GM18505 (cell line): Measurements from ENCODE around the gene HFM1.

Experiments used
- ATAC-seq: cut with Tn5 transposase; IDR thresholded peaks from one replicate; pipeline ENCODE4 v1.9.1; 2021; ENCODE audit not compliant: unreplicated experiment
- POLR2A ChIP-seq: IDR thresholded peaks from 4 replicates; pipeline ENCODE4 v1.6.1; 2011; ENCODE audit warnings: borderline replicate concordance; ENCODE audit not compliant: insufficient read depth, insufficient read length; ENCODE audit errors: extremely low read depth

Gene HFM1

GRCh38 chr1:91245435-91245834 lies 159.2 kb downstream of the HFM1 start:
- no peak for ATAC-seq
- no peak for TF ChIP-seq POLR2A

GRCh38 chr1:91244737-91245136 lies 159.9 kb downstream of the HFM1 start:
- no peak for TF ChIP-seq POLR2A
- ATAC-seq: no peak

GRCh38 chr1:91243171-91243570 lies 161.5 kb downstream of the HFM1 start:
- no peak for ATAC-seq
- no peak for TF ChIP-seq POLR2A

GRCh38 chr1:91234181-91234580 lies 170.5 kb downstream of the HFM1 start:
- ATAC-seq: no peak

GRCh38 chr1:91226741-91227140 lies 177.9 kb downstream of the HFM1 start:
- no peak for TF ChIP-seq POLR2A
- ATAC-seq: no peak

More at GRCh38 chr1:91234181-91234580, 170.5 kb downstream of the HFM1 start:
- TF ChIP-seq POLR2A: no peak

GRCh38 chr1:91224878-91225277 lies 179.8 kb downstream of the HFM1 start:
- no peak for TF ChIP-seq POLR2A
- no peak for ATAC-seq

GRCh38 chr1:91221017-91221416 lies 183.6 kb downstream of the HFM1 start:
- ATAC-seq: no peak
- no peak for TF ChIP-seq POLR2A

- TF ChIP-seq POLR2A: no peak
- ATAC-seq: no peak
Observed at GRCh38 chr1:91217911-91218310, 186.7 kb downstream of the HFM1 start.
